Thyroid gland (tissue), 4 donors: ENCODE results near the gene AKT2.

Source experiments
- CTCF ChIP-seq, 6 experiments: fragments of 200-600 bp in 3 of 6; fragments of 450-650 bp in 3 of 6; sonication (generic) in 3 of 6; IDR thresholded peaks; one replicate each; pipeline ENCODE4 v1.5.1; 2016 to 2019; ENCODE audit warnings: antibody characterized with exemption in 6 of 6, mild to moderate bottlenecking in 2 of 6, inconsistent platforms in 1 of 6, moderate library complexity in 1 of 6
- POLR2A ChIP-seq, 2 donors: fragments of 450-650 bp; IDR thresholded peaks; one replicate each; pipeline ENCODE4 v1.6.1; 2017; ENCODE audit warnings: antibody characterized with exemption in 2 of 2, mild to moderate bottlenecking in 2 of 2, moderate library complexity in 1 of 2

GRCh38 chr19:40246292-40247073 is 38.7 kb downstream of the AKT2 start:
- TF ChIP-seq CTCF (IDR thresholded peaks at IDR 0.05), result no peak
- no peak for TF ChIP-seq POLR2A (IDR thresholded peaks at IDR 0.05)
